ENCODE data around the gene EFCAB6.

DNA sequence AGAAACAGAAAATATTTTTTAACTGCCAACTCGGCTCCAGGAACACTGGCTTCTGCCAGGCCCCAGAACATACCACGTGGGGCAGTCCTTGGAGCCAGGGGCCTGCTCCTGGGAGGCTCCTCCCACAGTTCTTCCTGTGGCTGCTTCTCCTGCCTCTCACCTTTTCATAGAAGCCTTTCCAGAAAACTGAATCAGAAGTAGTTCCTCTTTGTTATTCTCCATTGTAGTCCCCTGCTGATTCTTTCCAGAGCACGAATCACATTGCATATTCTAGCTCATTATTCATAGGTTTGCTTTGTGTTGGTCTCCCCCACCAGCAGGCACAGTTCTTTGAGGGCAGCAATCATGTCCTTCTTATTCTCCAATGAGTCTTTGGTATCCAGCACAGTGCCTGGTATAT lies 106.0 kb downstream of the EFCAB6 start:
- TF ChIP-seq, protein P1, sequence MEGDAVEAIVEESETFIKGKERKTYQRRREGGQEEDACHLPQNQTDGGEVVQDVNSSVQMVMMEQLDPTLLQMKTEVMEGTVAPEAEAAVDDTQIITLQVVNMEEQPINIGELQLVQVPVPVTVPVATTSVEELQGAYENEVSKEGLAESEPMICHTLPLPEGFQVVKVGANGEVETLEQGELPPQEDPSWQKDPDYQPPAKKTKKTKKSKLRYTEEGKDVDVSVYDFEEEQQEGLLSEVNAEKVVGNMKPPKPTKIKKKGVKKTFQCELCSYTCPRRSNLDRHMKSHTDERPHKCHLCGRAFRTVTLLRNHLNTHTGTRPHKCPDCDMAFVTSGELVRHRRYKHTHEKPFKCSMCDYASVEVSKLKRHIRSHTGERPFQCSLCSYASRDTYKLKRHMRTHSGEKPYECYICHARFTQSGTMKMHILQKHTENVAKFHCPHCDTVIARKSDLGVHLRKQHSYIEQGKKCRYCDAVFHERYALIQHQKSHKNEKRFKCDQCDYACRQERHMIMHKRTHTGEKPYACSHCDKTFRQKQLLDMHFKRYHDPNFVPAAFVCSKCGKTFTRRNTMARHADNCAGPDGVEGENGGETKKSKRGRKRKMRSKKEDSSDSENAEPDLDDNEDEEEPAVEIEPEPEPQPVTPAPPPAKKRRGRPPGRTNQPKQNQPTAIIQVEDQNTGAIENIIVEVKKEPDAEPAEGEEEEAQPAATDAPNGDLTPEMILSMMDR (IDR thresholded peaks at IDR 0.05), result no peak
- no peak for TF ChIP-seq POLR2A (IDR thresholded peaks at IDR 0.05)
